IMR-90 (cell line): ENCODE data around the gene RASGRF2.

Experiments used
- CEBPB ChIP-seq: IDR thresholded peaks from 2 replicates; pipeline ENCODE4 v1.6.1; 2012; ENCODE audit warnings: low read depth, low read length, improper control_type of control experiment
- CHD1 ChIP-seq: IDR thresholded peaks from 2 replicates; pipeline ENCODE4 v1.6.1; 2012; ENCODE audit warnings: low read depth, low read length, improper control_type of control experiment
- RFX5 ChIP-seq: IDR thresholded peaks from 2 replicates; pipeline ENCODE4 v1.8.0; 2012; ENCODE audit warnings: low read depth, mild to moderate bottlenecking, low read length, moderate library complexity
- TF ChIP-seq, protein P1 (sequence below): conservative IDR thresholded peaks from 2 replicates; pipeline ENCODE4 v1.5.1; 2012; ENCODE audit warnings: mild to moderate bottlenecking, low read depth, low read length, improper control_type of control experiment

DNA sequence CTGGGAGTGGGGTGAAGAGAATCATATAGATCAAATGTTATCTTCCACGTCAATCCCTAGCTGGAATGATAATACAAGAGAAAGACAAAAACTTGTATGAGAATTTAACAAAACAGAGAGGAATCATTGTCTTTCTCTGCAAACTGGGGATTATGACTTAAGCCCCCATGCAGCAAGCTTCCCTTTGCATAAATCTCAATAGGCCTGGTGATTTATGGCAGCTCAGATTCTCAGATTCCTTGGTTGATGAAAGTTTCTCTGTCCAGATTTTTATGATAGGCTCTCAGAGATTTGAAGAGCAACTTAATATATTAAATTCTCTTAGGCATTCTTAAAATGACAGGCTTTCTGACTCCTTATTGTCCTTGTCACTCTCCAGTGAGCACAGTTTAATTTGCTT lies 56.0 kb downstream of the RASGRF2 start:
- TF ChIP-seq, protein P1, sequence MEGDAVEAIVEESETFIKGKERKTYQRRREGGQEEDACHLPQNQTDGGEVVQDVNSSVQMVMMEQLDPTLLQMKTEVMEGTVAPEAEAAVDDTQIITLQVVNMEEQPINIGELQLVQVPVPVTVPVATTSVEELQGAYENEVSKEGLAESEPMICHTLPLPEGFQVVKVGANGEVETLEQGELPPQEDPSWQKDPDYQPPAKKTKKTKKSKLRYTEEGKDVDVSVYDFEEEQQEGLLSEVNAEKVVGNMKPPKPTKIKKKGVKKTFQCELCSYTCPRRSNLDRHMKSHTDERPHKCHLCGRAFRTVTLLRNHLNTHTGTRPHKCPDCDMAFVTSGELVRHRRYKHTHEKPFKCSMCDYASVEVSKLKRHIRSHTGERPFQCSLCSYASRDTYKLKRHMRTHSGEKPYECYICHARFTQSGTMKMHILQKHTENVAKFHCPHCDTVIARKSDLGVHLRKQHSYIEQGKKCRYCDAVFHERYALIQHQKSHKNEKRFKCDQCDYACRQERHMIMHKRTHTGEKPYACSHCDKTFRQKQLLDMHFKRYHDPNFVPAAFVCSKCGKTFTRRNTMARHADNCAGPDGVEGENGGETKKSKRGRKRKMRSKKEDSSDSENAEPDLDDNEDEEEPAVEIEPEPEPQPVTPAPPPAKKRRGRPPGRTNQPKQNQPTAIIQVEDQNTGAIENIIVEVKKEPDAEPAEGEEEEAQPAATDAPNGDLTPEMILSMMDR, result no peak
- no peak for TF ChIP-seq CHD1
- no peak for TF ChIP-seq RFX5
- TF ChIP-seq CEBPB, result no peak
